Activated T-helper 1 cell treated with anti-CD3 and anti-CD28 coated beads, Interleukin-12 subunit alpha, Interleukin-12 subunit beta, Interleukin-2, Interleukin-4 antibody, amounts not matched to agents 30 ng/mL and 10 ng/mL and 1 ng/mL, durations not matched to agents 14 hours and 24 hours and 36 hours (primary cell): ENCODE measurements around the gene SYCE3. TPM values are rescaled to one million over a fixed set of nuclear protein-coding genes. Genes with fewer than 3 reads are reported as not detected.

Experiments
- DNase-seq: peaks from one replicate; pipeline ENCODE4 v3.0.0; 2021; ENCODE audit warnings: low spot score
- H3K27ac Mint-ChIP-seq: one replicate; pipeline ENCODE4 v1.8.0; 2021; ENCODE audit warnings: mild to moderate bottlenecking, mixed read lengths
- H3K27me3 Mint-ChIP-seq: one replicate; pipeline ENCODE4 v1.8.0; 2022; ENCODE audit warnings: mild to moderate bottlenecking, moderate library complexity, mixed read lengths; ENCODE audit not compliant: insufficient read depth
- H3K36me3 Mint-ChIP-seq: one replicate; pipeline ENCODE4 v1.8.0; 2021; ENCODE audit warnings: low read depth, mixed read lengths
- H3K4me1 Mint-ChIP-seq: one replicate; pipeline ENCODE4 v1.8.0; 2021; ENCODE audit warnings: low read depth, mixed read lengths
- H3K4me3 Mint-ChIP-seq: one replicate; pipeline ENCODE4 v1.8.0; 2021; ENCODE audit warnings: mild to moderate bottlenecking, moderate library complexity, mixed read lengths
- H3K9me3 Mint-ChIP-seq: one replicate; pipeline ENCODE4 v1.8.0; 2021; ENCODE audit warnings: mixed read lengths
- intact Hi-C: fragments of 100-400 bp; cut with micrococcal nuclease; formaldehyde crosslinking; loops from one replicate; pipeline ENCODE4 v1.15.1; 2024
- total RNA-seq: library from RNA; stranded (reverse); gene quantifications from 2 replicates; pipeline ENCODE4 v1.2.3, GENCODE V29; 2022

SYCE3 gene
- total RNA-seq, 1 donor from 2014 or later, result 0.83 TPM

- Mint-ChIP-seq H3K4me3 (peak overlapping the region; percentile 96), H3K27me3 (no peaks in the 10 kb centered on the region), H3K27ac (no peak overlapping the region), H3K4me1 (peaks cover 13% of the 10 kb centered on the region), H3K9me3 (no peaks in the 10 kb centered on the region), H3K36me3 (peaks cover 7% of the 10 kb centered on the region)
- intact Hi-C loops, result no loop called here
- no peak for DNase-seq
Measured at GRCh38 chr22:50505776-50506610, 56.7 kb downstream of the SYCE3 start.

DNA sequence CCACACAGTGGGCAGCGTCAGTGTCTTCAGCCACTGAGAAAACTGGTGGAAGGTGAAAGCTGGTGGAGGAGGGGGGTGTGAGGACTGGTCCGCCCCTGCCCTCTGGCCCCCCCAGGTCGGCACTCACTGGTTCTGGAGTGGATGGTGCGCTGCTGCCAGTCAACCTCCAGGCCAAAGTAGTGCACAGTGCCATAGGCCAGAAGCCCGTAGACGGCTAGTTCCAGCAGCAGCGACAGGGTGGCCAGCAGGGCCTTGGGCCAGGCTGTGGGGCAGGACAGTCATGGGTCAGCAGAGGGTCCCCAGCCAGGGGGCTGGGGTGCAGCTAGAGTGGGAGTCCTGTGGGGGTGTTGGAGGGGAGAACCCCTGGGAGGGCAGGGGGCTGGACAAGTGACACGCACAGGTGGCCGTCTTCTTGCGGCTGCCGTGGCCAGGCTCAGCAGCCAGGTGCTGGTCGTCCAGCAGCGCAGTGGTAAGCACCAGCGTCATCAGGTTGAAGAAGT, 57.4 kb downstream of the SYCE3 start:
- Mint-ChIP-seq H3K27ac (no peak overlapping the region), H3K4me3 (peak overlapping the region; percentile 59)
- intact Hi-C loops, result no loop called here

DNA sequence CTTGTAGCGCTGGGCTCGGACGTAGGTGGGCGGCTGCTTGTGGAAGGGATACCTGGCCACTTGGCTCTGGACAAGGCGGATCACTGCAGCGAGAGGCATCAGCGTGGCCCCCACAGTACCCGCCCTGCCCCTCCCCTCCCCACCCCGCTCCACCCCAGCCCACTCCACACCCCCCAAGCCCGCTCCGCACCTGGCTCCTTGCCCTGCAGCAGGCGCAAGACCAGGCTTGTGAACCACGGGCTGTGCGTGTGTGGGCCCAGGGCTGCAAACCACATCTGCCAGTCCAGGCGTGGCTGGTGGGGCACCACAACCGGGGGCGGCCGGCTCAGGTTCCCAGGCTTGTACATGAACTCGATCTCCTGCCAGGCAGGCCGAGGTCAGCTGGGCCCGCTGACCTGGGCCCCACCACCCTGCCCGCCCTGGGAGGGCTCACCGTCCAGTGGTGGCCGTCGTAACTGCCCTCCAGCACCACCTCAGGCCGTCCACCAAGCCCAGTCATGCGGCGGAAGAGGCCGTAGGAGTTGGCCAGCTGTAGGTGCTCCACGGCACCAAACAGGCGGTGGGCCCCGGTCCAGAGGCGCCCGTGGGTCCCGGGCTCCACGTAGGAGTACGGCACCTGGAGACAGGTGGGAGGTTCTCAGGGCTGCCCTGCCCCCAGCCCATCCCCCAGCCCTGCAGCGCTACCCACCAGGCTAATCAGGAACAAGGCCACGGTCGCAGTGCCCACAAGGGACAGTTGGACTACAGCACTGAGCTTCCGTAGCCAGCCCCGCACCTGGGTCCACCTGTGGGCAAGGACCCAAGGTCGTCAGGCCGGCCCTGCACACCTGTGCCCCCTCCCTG, 58.1 kb downstream of the SYCE3 start:
- H3K27ac Mint-ChIP-seq, result no peak overlapping the region
- peak overlapping the region; percentile 59 for H3K4me3 Mint-ChIP-seq
- peaks cover 11% of the 10 kb centered on the region for H3K4me1 Mint-ChIP-seq
- DNase-seq, result no peak
- H3K9me3 Mint-ChIP-seq, result no peaks in the 10 kb centered on the region
- intact Hi-C loops, result no loop called here
- H3K36me3 Mint-ChIP-seq, result peaks cover 7% of the 10 kb centered on the region
- H3K27me3 Mint-ChIP-seq, result no peaks in the 10 kb centered on the region

More for the DNA sequence above, 57.4 kb downstream of the SYCE3 start:
- Mint-ChIP-seq H3K4me1 (peaks cover 13% of the 10 kb centered on the region), H3K9me3 (no peaks in the 10 kb centered on the region), H3K27me3 (no peaks in the 10 kb centered on the region), H3K36me3 (peaks cover 7% of the 10 kb centered on the region)
- DNase-seq, result no peak

GRCh38 chr22:50503475-50504145, 59.1 kb downstream of the SYCE3 start:
- intact Hi-C loops, result no loop called here
- peaks cover 4% of the 10 kb centered on the region for H3K36me3 Mint-ChIP-seq
- H3K9me3 Mint-ChIP-seq, result no peaks in the 10 kb centered on the region
- no peak for DNase-seq
- no peak overlapping the region for H3K27ac Mint-ChIP-seq
- H3K27me3 Mint-ChIP-seq, result no peaks in the 10 kb centered on the region
- peaks cover 4% of the 10 kb centered on the region for H3K4me1 Mint-ChIP-seq
- no peak overlapping the region for H3K4me3 Mint-ChIP-seq

DNA sequence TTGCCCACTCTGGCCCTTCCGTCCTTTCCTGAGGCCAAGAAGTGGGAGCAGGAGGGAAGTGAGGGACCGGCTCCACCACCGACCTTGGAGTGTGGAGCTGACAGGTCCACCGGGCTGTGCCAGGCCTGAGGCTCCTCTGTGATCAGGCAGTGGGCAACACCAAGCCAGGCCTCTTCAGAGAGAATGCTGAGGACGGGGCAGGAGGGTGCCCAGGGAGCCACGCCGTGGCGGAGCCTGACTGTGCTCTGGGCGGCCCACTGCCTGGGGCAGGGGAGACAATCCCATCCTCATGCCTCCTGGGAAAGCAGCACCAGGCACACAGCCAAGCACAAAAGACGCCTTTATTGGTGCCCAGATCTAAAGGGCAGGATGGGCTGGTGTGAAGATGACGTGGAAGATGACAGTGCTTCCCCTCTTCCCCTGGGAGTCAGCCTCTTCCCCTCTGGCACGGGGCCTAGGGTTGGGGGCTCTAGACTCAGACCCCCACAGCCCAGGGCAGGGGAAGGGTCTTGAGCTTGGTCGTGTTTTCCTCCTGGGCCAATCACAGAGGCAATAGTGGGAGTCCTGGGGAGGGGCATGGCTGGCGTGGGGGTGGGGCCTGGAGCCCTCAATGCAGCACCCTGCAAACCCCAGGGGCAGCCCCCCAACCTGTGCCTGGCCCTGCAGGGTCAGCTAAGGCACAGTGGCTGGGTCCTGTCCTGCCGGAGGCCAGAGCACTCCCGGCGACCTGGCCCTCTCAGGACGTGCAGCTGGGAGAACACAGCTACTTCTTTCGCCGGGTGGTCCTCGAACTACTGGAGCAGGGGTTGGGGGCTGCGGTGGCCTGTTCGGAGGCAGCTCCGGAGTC, 59.9 kb downstream of the SYCE3 start:
- peaks cover 10% of the 10 kb centered on the region for H3K4me1 Mint-ChIP-seq
- intact Hi-C loops, result no loop called here
- peaks cover 4% of the 10 kb centered on the region for H3K36me3 Mint-ChIP-seq
- H3K4me3 Mint-ChIP-seq, result no peak overlapping the region
- H3K9me3 Mint-ChIP-seq, result no peaks in the 10 kb centered on the region
- no peak for DNase-seq
- H3K27ac Mint-ChIP-seq, result no peak overlapping the region
- H3K27me3 Mint-ChIP-seq, result peaks cover 3% of the 10 kb centered on the region

DNA sequence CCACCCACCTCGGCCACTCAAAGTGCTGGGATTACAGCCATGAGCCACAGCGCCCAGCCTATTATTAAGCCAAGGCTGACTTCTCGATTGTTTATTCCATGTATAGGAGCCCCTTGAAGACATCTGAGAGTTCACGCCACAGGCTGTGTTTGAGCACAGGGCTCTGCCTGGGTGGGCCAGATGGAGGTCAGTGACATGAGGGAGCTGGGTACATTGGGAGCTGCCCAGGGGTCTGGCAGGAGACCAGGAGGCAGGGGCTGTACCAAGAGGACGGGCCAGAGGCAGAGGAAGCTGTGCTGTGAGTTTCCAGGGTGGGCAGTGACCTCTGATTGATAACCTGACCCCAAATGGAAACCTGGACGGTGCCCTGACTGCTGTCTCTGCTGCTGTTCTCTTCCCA, 60.6 kb downstream of the SYCE3 start:
- DNase-seq, result no peak
- Mint-ChIP-seq H3K27me3 (peaks cover 5% of the 10 kb centered on the region), H3K27ac (no peak overlapping the region), H3K9me3 (no peaks in the 10 kb centered on the region), H3K4me3 (no peak overlapping the region), H3K36me3 (peaks cover 4% of the 10 kb centered on the region), H3K4me1 (peaks cover 10% of the 10 kb centered on the region)
- intact Hi-C loops, result no loop called here

Other genes with a start within 250 kb of the SYCE3 start
- 1.7 and 2.2 TPM in 2 replicates for gene DENND6B, start 235.9 kb downstream of the SYCE3 start, total RNA-seq
- 46.0 and 48.5 TPM in 2 replicates for gene PPP6R2, start 219.6 kb downstream of the SYCE3 start, total RNA-seq
- gene SBF1, start 87.9 kb downstream of the SYCE3 start, total RNA-seq, result 113 and 116 TPM in 2 replicates
- gene ADM2, start 81.4 kb downstream of the SYCE3 start, total RNA-seq, result 4.2 and 4.9 TPM in 2 replicates
- gene MIOX, start 76.1 kb downstream of the SYCE3 start, total RNA-seq, result 0.29 TPM in 1 of 2 replicates, not detected in the other
- 79.5 and 81.2 TPM in 2 replicates for gene LMF2, start 55.2 kb downstream of the SYCE3 start, total RNA-seq
- 133 and 134 TPM in 2 replicates for gene NCAPH2, start 54.7 kb downstream of the SYCE3 start, total RNA-seq
- gene SCO2, start 37.3 kb downstream of the SYCE3 start, total RNA-seq, result 8.7 and 14.8 TPM in 2 replicates
- 57.2 and 59.9 TPM in 2 replicates for gene TYMP, start 32.9 kb downstream of the SYCE3 start, total RNA-seq
- gene KLHDC7B, start 17.0 kb downstream of the SYCE3 start, total RNA-seq, result 5.5 TPM in 2 replicates
- 65.6 and 68.2 TPM in 2 replicates for gene CPT1B, start 15.5 kb upstream of the SYCE3 start, total RNA-seq
- gene CHKB, start 19.9 kb upstream of the SYCE3 start, total RNA-seq, result 81.0 and 88.7 TPM in 2 replicates
- 0.08 and 0.17 TPM in 2 replicates for gene MAPK8IP2, start 37.9 kb upstream of the SYCE3 start, total RNA-seq
- gene ARSA, start 65.2 kb upstream of the SYCE3 start, total RNA-seq, result 26.2 and 27.3 TPM in 2 replicates
- gene SHANK3, start 109.9 kb upstream of the SYCE3 start, total RNA-seq, result 0.05 and 0.10 TPM in 2 replicates
- gene ACR, start 175.3 kb upstream of the SYCE3 start, total RNA-seq, result not detected in 2 replicates
- 30.7 and 41.3 TPM in 2 replicates for gene RABL2B, start 220.7 kb upstream of the SYCE3 start, total RNA-seq